ENCODE results near the gene ATP6V1A. TPM values are rescaled to one million over a fixed set of nuclear protein-coding genes. Genes with fewer than 3 reads are reported as not detected.
A peak's percentile ranks its signal among the peaks of the same experiment; 100 is the strongest.

The ATP6V1A gene
- total and polyA plus RNA-seq, 2 donors (not counting 1 experiment from before 2014, with no cell fraction given) = 7.6 to 44.3 TPM

GRCh38 chr3:113741620-113742019 lies 5.2 kb upstream of the ATP6V1A start:
- ChIA-PET CTCF (interaction anchor here (0.5 to 1.8 kb wide), 9 partner anchors 36 to 1444 kb away, joined by 3 to 8 read pairs (median 3); no protein-coding TSS in a partner anchor), POLR2A (no interaction called here)
- H3K4me2 ChIP-seq (replicated peaks; ENCODE audit: low read depth, low read length, poor library complexity, severe bottlenecking) = no peak overlapping the region
- no peaks in the 10 kb centered on the region for H3K9me3 ChIP-seq (ENCODE audit: control extremely low read depth in 1 of 3, control insufficient read depth in 2 of 3, insufficient read depth in 1 of 3, low read length in 2 of 3)
- no peaks in the 10 kb centered on the region for H3K27me3 ChIP-seq (replicated peaks in 1 of 4; ENCODE audit: control extremely low read depth in 1 of 4, control insufficient read depth in 3 of 4, insufficient read depth in 4 of 4, low read length in 3 of 4)
- no peak for ATAC-seq (ENCODE audit: low read depth)
- intact Hi-C loops (cut with micrococcal nuclease) = loop anchor here (10.0 kb wide), 1 partner anchor 687 kb away; no protein-coding TSS in a partner anchor
- H3K4me1 ChIP-seq (ENCODE audit: control insufficient read depth in 2 of 2, insufficient read depth in 2 of 2, low read length in 2 of 2) = peaks cover 17 to 27% of the 10 kb centered on the region in 2 donors
- Mint-ChIP-seq H3K27ac (peak overlapping the region; percentile 32), H3K4me1 (peaks cover 63% of the 10 kb centered on the region), H3K9me3 (ENCODE audit: insufficient read depth) (no peaks in the 10 kb centered on the region), H3K27me3 (no peaks in the 10 kb centered on the region), H3K4me3 (no peak overlapping the region)
- H3K4me3 ChIP-seq (ENCODE audit: control extremely low read depth in 1 of 5, extremely low read depth in 1 of 5, insufficient read depth in 1 of 5, low read depth in 2 of 5, low read length in 4 of 5) = no peak overlapping the region
- H3K36me3 ChIP-seq (replicated peaks in 1 of 2; ENCODE audit: control extremely low read depth in 1 of 2, control insufficient read depth in 1 of 2, extremely low read depth in 1 of 2, insufficient read depth in 2 of 2, low read length in 1 of 2) = peaks cover 2 to 5% of the 10 kb centered on the region in 2 experiments
- peaks cover 82% of the 10 kb centered on the region for H3K79me2 ChIP-seq (ENCODE audit: control insufficient read depth, insufficient read depth, low read length)
- H3K9ac ChIP-seq (ENCODE audit: low read length) = no peak overlapping the region
- no peak for DNase-seq
- peaks cover 10% of the 10 kb centered on the region for H4K20me1 ChIP-seq (ENCODE audit: control insufficient read depth, insufficient read depth, low read length, poor library complexity, severe bottlenecking)
- no peak for TF ChIP-seq EZH2 (IDR thresholded peaks at IDR 0.05; ENCODE audit: borderline replicate concordance, insufficient read depth, low read depth, low read length, poor library complexity, severe bottlenecking)
- TF ChIP-seq CTCF (IDR thresholded peaks at IDR 0.05) = no peak
- WGBS (ENCODE audit: insufficient coverage) = no CpG with 5 or more reads among the region's 1 CpG
- no peak overlapping the region for H3K27ac ChIP-seq (ENCODE audit: low read length in 2 of 2)
- no peak overlapping the region for H2AFZ ChIP-seq (ENCODE audit: insufficient read depth, low read depth, low read length, poor library complexity, severe bottlenecking)

DNA sequence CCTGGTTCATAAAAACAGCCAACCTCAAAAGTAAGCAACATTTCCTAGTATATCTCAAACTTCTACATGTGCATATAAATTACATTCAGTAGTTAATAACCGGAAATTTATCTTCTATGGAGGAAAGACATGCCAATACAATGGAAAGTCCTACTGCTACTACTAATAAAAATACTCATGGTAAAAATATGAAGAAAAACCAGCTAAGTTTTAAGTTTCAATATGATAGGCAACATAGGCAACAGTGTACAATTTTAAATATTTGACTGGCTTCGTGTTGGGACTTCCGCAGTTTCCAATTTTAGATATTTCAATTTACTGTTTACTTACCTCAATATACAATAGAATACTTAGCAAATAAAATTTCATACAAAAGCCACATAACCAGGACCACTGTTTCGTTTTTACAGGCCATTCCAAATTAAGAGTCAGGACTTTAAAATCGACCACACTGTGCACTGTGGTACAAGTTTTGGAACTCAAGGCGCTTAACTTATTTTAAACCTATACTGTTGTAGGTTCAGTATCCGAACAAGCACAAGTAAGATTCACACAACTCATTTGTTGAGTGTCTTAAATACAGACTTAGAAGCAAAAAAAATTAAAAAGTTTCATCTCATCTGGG lies 3.7 kb upstream of the ATP6V1A start:
- TF ChIP-seq EZH2 (IDR thresholded peaks at IDR 0.05; ENCODE audit: borderline replicate concordance, insufficient read depth, low read depth, low read length, poor library complexity, severe bottlenecking) (no peak), CTCF (IDR thresholded peaks at IDR 0.05) (no peak)
- ATAC-seq (ENCODE audit: low read depth) (no peak), DNase-seq (no peak)
- peaks cover 10% of the 10 kb centered on the region for H4K20me1 ChIP-seq (ENCODE audit: control insufficient read depth, insufficient read depth, low read length, poor library complexity, severe bottlenecking)
- H3K79me2 ChIP-seq (ENCODE audit: control insufficient read depth, insufficient read depth, low read length) = peaks cover 79% of the 10 kb centered on the region
- H3K36me3 ChIP-seq (replicated peaks in 1 of 2; ENCODE audit: control extremely low read depth in 1 of 2, control insufficient read depth in 1 of 2, extremely low read depth in 1 of 2, insufficient read depth in 2 of 2, low read length in 1 of 2) = peaks cover 2 to 5% of the 10 kb centered on the region in 2 experiments
- peaks cover 62% of the 10 kb centered on the region for H3K4me1 Mint-ChIP-seq
- H3K27ac ChIP-seq (ENCODE audit: low read length in 2 of 2) = peak overlapping the region in 1 of 2 donors; percentile 99
- H3K4me3 Mint-ChIP-seq = peak overlapping the region; percentile 97
- no peak overlapping the region for H3K4me3 ChIP-seq (ENCODE audit: control extremely low read depth in 1 of 5, extremely low read depth in 1 of 5, insufficient read depth in 1 of 5, low read depth in 2 of 5, low read length in 4 of 5)
- intact Hi-C loops (cut with micrococcal nuclease) = loop anchor here (10.0 kb wide), 1 partner anchor 688 kb away; no protein-coding TSS in a partner anchor
- 44% methylated on average over 4 of the region's 7 CpGs for WGBS (ENCODE audit: insufficient coverage)
- POLR2A ChIA-PET = no interaction called here
- CTCF ChIA-PET = interaction anchor here (0.9 to 7.2 kb wide), 5 partner anchors 8 to 170 kb away, joined by 3 to 92 read pairs (median 4); no protein-coding TSS in a partner anchor
- H3K27me3 Mint-ChIP-seq = no peaks in the 10 kb centered on the region
- H3K27me3 ChIP-seq (replicated peaks in 1 of 4; ENCODE audit: control extremely low read depth in 1 of 4, control insufficient read depth in 3 of 4, insufficient read depth in 4 of 4, low read length in 3 of 4) = no peaks in the 10 kb centered on the region
- peak overlapping the region; percentile 13 for H3K27ac Mint-ChIP-seq
- H3K9me3 Mint-ChIP-seq (ENCODE audit: insufficient read depth) = no peaks in the 10 kb centered on the region
- peak overlapping the region; percentile 78 for H3K4me2 ChIP-seq (replicated peaks; ENCODE audit: low read depth, low read length, poor library complexity, severe bottlenecking)
- H2AFZ ChIP-seq (ENCODE audit: insufficient read depth, low read depth, low read length, poor library complexity, severe bottlenecking) = no peak overlapping the region
- H3K4me1 ChIP-seq (ENCODE audit: control insufficient read depth in 2 of 2, insufficient read depth in 2 of 2, low read length in 2 of 2) = peaks cover 22 to 33% of the 10 kb centered on the region in 2 donors
- peak overlapping the region; percentile 90 for H3K9ac ChIP-seq (ENCODE audit: low read length)
- no peaks in the 10 kb centered on the region for H3K9me3 ChIP-seq (ENCODE audit: control extremely low read depth in 1 of 3, control insufficient read depth in 2 of 3, insufficient read depth in 1 of 3, low read length in 2 of 3)
